SU-DHL-6 (cell line): ENCODE data around the gene ARVCF.
A peak's percentile ranks its signal among the peaks of the same experiment; 100 is the strongest.

Experiments
- H2AFZ ChIP-seq: fragments of 200-600 bp; sonication (generic); 2 replicates; pipeline ENCODE4 v1.6.1; 2014; ENCODE audit warnings: low read depth, mild to moderate bottlenecking, moderate library complexity, mixed read lengths, antibody characterized with exemption, low read length; ENCODE audit not compliant: severe bottlenecking
- H3F3A ChIP-seq: fragments of 200-600 bp; shearing (Covaris generic); 2 replicates; pipeline ENCODE4 v1.6.0; 2016; ENCODE audit warnings: antibody characterized with exemption, mild to moderate bottlenecking; ENCODE audit not compliant: insufficient read depth
- H3K27ac ChIP-seq: fragments of 200-600 bp; sonication (generic); 2 replicates; pipeline ENCODE4 v1.5.1; 2016; ENCODE audit warnings: low read depth, mild to moderate bottlenecking, low read length, moderate library complexity, mixed read lengths
- H3K27me3 ChIP-seq: fragments of 200-600 bp; sonication (generic), shearing (Covaris generic); 2 replicates; pipeline ENCODE4 v1.6.0; 2014; ENCODE audit warnings: mild to moderate bottlenecking, low read length
- H3K36me3 ChIP-seq: fragments of 200-600 bp; sonication (generic); 2 replicates; pipeline ENCODE4 v1.6.1; 2014; ENCODE audit warnings: mild to moderate bottlenecking, low read length, mixed read lengths
- H3K4me2 ChIP-seq: fragments of 300-600, 200-600 bp; shearing (Covaris generic), sonication (generic); 2 replicates; pipeline ENCODE4 v1.6.0; 2014; ENCODE audit warnings: low read length, low read depth, mild to moderate bottlenecking; ENCODE audit not compliant: poor library complexity, severe bottlenecking
- H3K4me3 ChIP-seq: fragments of 200-600 bp; sonication (generic); 2 replicates; pipeline ENCODE4 v1.5.1; 2014; ENCODE audit warnings: antibody characterized with exemption, low read length, mild to moderate bottlenecking, mixed read lengths; ENCODE audit not compliant: insufficient read depth, poor library complexity, severe bottlenecking
- H3K79me2 ChIP-seq: fragments of 200-600 bp; sonication (generic); 2 replicates; pipeline ENCODE4 v1.6.1; 2014; ENCODE audit warnings: mild to moderate bottlenecking, low read length, moderate library complexity; ENCODE audit not compliant: insufficient read depth
- H3K9ac ChIP-seq: fragments of 200-600 bp; sonication (generic); 2 replicates; pipeline ENCODE4 v1.7.0; 2014; ENCODE audit warnings: mild to moderate bottlenecking, low read length
- H3K9me2 ChIP-seq: fragments of 200-600 bp; sonication (generic); replicated peaks from 2 replicates; pipeline ENCODE4 v1.6.1; 2014; ENCODE audit warnings: low read length; ENCODE audit not compliant: insufficient read depth
- H3K9me3 ChIP-seq: fragments of 200-600 bp; sonication (generic); 2 replicates; pipeline ENCODE4 v1.6.1; 2014; ENCODE audit warnings: low read length, mixed read lengths; ENCODE audit not compliant: insufficient read depth
- H4K20me1 ChIP-seq: fragments of 200-600 bp; sonication (generic); 2 replicates; pipeline ENCODE4 v1.6.1; 2014; ENCODE audit warnings: low read depth, mild to moderate bottlenecking, antibody characterized with exemption, low read length, moderate library complexity, mixed read lengths
- CTCF ChIP-seq: fragments of 200-600 bp; sonication (generic); IDR thresholded peaks from one replicate; pipeline ENCODE4 v1.5.1; 2017; ENCODE audit warnings: antibody characterized with exemption, mild to moderate bottlenecking, low read length, moderate library complexity; ENCODE audit not compliant: insufficient read depth, poor library complexity, severe bottlenecking
- EZH2phosphoT487 ChIP-seq: fragments of 200-600 bp; sonication (generic), shearing (Covaris generic); conservative IDR thresholded peaks from 2 replicates; pipeline ENCODE4 v1.6.1; 2018; ENCODE audit warnings: mild to moderate bottlenecking, antibody characterized with exemption, low read length, moderate library complexity, mixed read lengths

The ARVCF gene

GRCh38 chr22:20017622-20017958, 967 bp upstream of the ARVCF start:
- Histone ChIP-seq H3K4me2 (peak overlapping the region; percentile 83), H3K9me2 (no peaks in the 10 kb centered on the region), H2AFZ (no peak overlapping the region), H3K9me3 (no peaks in the 10 kb centered on the region), H3K36me3 (no peaks in the 10 kb centered on the region), H4K20me1 (no peaks in the 10 kb centered on the region), H3K9ac (peak overlapping the region; percentile 56), H3F3A (no peaks in the 10 kb centered on the region), H3K79me2 (peaks cover 9% of the 10 kb centered on the region; the same call in 1 of the 2 replicates), H3K4me3 (peak overlapping the region; percentile 59), H3K27me3 (no peaks in the 10 kb centered on the region), H3K27ac (no peak overlapping the region)
- TF ChIP-seq CTCF (no peak), EZH2phosphoT487 (no peak)

DNA sequence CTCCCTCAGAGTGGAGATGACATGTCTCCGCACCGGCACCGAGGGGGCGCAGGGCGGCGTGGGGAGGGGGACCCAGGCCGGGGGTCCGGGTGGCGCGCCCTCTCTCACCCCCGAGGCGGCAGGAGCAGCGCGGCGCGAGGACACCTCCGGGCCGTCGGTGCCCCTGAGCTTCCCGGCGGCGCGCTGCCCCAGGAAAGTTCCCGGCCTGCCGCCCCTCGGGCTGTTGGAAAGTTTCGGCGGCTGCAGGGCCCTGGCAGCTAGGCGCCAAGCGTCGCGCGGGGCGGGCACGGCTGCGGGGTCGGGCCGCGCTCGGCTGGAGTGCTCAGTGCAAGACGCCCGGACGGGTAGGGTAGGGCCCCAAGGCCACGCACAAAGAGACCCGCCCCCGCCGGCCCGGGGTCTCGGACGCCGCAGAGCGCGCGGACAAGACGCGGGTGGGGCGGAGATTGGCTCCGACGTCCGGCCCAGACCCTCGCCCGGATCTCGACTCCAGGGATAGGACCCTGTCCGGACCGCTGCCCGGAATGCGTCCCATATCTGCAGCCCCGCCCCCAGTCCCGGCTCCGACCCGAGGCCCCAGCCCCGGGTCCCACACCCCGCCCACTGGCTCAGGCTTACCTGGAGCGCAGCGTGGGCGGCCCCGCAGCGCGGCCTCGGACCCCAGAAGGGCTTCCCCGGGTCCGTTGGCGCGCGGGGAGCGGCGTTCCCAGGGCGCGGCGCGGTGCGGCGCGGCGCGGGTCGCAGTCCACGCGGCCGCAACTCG, 471 bp downstream of the ARVCF start:
- H2AFZ ChIP-seq: peak overlapping the region; percentile 54
- TF ChIP-seq CTCF (no peak), EZH2phosphoT487 (no peak)
- H3K9ac ChIP-seq: peak overlapping the region; percentile 56
- H3F3A ChIP-seq: no peaks in the 10 kb centered on the region
- H3K4me3 ChIP-seq: peak overlapping the region; percentile 59
- no peaks in the 10 kb centered on the region for H3K9me3 ChIP-seq
- H3K9me2 ChIP-seq: no peaks in the 10 kb centered on the region
- H4K20me1 ChIP-seq: no peaks in the 10 kb centered on the region
- no peak overlapping the region for H3K27ac ChIP-seq
- no peaks in the 10 kb centered on the region for H3K36me3 ChIP-seq
- H3K79me2 ChIP-seq: no peaks in the 10 kb centered on the region
- H3K4me2 ChIP-seq: peak overlapping the region; percentile 56
- no peaks in the 10 kb centered on the region for H3K27me3 ChIP-seq

DNA sequence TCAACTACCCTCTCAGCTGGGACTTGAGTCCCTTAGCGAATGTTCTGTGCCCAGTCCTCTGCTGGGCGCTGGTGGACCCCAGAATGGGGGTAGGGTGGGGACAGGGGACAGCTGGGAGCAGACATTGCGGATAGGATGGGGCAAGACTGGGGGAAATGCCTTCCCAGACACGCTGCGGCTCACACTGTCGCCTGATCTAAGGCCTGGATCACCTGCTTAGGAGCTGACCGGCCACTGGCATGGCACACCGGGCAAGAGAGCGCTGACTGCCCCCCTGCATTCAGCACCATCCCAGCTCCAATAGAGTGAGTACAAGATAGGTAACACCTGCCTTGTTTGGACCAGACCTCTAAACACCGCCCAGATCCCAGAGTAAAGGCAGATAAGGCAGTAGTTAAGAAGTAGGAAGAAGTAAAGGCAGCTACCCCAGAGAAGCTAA, 1.4 kb downstream of the ARVCF start:
- H3K79me2 ChIP-seq: no peaks in the 10 kb centered on the region
- H3K4me2 ChIP-seq: no peak overlapping the region
- H3K27me3 ChIP-seq: no peaks in the 10 kb centered on the region
- H3K9ac ChIP-seq: no peak overlapping the region
- H3K9me3 ChIP-seq: no peaks in the 10 kb centered on the region
- no peak overlapping the region for H3K27ac ChIP-seq
- no peak overlapping the region for H3K4me3 ChIP-seq
- no peaks in the 10 kb centered on the region for H3K36me3 ChIP-seq
- TF ChIP-seq EZH2phosphoT487: no peak
- TF ChIP-seq CTCF: no peak
- H3F3A ChIP-seq: no peaks in the 10 kb centered on the region
- no peaks in the 10 kb centered on the region for H4K20me1 ChIP-seq
- H3K9me2 ChIP-seq: no peaks in the 10 kb centered on the region
- H2AFZ ChIP-seq: no peak overlapping the region
